HG03432 (cell line): Measurements from ENCODE around the gene GRK7.
"Not testable (repeated sequence)": the region's sequence is repeated elsewhere in the genome, so short reads cannot be mapped to it uniquely, and the experiment has no call there.

Source experiments
- ATAC-seq: cut with Tn5 transposase; IDR thresholded peaks from one replicate; pipeline ENCODE4 v1.9.1; 2021; ENCODE audit warnings: mild to moderate bottlenecking, moderate library complexity; ENCODE audit not compliant: unreplicated experiment

The GRK7 gene

DNA sequence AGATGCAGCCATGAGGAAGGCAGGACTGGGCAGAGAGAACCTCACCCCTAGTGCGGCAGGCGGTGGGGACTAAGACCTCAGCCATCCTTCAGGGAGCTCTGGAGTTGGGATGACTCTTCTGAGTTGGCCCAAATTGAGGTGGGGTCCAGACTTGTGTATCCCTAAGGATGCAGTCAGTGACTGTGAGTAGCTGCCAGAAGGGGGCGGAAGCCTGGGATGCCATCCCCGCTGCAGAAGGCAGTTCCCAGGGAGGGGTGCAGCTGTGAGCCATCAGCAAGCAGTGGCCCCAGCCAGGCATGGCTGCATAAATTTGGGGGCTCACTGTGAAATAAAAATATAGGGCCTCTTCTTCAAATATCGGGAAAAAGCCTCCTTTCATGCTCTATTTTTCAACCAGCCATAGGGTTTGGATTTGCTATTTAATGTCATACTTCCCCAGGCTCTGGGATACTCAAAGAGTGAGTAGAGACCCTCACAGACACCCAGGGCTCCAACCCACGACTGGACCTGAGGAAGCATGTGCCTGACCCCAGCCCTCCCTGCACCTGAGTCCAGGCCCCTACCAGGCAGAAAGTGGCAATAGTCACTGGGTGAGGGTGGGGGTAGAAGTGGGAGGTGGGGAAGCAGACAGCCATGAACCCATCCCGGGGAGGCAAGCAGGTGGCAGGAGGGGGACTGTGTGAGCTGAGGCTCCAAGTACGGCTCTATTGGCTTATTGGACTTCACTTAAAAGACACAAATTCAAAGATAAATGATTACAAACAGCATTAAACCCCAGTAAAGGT is 30.5 kb downstream of the GRK7 start:
- ATAC-seq: no peak

DNA sequence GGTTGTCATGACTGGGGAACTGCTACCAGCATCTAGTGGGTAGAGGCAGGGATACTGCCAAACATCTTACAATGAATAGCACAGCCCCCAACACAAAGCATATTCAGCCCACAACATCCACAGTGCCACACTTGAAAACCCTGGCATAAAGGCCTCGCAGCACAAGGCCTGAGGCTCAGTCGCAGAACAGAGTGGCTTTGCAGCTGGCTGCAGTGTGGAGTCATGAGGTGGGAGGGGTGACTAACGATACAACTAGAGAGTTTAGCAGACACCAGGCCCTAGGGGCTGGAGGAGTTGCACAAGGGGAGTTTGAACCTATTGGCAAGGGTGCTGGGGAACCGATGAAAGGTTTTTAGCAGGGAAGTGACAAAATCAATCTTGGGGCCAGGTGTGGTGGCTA is 32.1 kb downstream of the GRK7 start:
- no peak for ATAC-seq

DNA sequence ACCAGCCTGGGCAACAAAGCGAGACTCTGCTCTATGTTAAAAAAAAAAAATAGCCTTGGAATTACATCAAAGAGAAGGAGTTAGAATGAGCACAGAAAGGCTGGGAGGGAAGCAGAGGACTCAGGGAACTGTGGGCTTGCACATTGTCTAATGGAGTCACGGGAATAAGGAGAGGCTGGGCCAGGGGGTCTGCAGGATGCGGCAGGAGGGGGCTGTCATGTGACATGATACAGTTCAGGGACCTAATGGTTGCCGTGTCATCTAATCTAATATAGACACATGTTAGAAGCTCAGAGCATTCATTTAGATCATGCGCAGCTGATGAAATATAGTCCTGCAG is 32.5 kb downstream of the GRK7 start:
- no peak for ATAC-seq

DNA sequence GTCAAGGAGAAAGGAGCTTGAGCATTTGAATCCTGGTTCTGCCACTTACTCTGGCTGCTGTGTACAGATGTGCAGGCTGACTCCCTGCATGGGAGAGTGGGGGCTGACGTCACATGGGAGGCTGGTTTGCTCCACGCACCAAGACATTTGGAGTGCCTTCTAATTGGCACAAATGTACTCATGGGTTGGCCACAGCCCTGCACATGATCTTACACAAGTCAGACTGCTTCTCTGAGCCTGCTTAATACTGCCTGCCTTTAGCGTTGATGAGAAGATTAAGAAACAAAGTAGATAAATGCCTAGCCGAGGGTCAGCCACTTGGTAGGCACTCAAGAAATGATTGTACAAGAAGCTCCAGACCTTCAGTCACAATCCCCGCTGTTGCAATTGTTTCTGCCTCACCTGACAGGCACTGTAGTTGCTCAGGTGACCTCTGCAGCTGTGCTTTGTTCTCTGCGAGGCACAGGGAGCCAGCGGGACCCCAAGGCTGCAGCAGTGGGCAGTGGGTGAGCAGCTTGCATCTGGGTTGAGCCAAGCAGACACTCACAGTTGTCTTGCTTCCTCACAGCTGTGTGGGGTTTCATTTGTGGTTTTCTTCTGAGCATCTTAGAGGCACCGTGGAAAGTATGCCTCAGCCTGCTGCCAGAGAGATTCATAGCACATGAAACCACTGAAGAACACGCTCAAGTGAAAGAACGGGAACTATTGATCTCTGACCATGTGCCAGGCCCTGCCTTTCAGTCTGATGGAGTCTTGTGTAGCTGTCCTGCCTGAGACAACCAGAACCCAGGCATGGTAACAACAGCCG is 33.1 kb downstream of the GRK7 start:
- ATAC-seq: peak; percentile 97

DNA sequence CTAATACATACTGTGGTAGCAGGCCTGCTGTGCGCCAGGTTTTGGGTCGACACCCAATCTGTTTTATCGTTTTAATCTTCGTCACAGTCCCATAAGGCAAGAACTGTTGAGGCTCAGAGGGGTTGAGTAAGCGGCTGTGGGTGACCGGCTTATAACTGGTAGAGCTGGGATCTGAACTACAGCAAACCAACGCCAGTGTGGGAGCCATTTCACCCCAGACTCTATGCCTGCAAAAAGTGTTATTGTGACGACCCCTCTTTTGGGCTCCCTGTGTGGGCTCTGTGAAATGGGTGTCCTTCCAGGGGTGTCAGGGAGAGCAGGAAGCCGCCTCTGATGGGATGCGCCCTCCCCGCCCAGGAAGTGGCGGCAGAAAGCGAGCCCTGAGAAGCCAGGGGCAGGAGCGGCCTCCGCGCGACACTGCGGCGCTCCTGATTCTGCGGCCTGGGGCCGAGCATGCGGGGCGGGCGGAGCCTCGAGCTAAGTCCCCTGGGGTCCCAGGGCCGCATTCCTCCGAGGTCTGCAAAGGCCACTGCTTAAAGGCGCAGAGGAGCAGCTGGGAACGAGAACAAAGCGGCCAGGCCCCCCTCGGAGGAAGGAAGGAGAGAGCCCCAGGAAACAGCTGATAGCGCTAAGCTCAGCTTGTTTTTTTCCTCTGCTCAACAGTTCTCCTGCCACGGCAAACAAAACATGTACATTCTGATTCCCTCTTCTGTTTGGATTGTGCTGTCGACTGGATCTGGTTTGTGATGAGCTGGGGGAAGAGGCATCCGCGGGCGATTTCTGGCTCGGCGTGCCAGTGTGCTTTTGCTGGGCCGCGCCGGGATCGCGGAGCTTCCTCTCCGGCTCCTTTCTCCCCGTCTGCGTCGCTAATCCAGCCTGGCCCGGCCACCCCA is 33.9 kb downstream of the GRK7 start:
- peak; percentile 42 for ATAC-seq

DNA sequence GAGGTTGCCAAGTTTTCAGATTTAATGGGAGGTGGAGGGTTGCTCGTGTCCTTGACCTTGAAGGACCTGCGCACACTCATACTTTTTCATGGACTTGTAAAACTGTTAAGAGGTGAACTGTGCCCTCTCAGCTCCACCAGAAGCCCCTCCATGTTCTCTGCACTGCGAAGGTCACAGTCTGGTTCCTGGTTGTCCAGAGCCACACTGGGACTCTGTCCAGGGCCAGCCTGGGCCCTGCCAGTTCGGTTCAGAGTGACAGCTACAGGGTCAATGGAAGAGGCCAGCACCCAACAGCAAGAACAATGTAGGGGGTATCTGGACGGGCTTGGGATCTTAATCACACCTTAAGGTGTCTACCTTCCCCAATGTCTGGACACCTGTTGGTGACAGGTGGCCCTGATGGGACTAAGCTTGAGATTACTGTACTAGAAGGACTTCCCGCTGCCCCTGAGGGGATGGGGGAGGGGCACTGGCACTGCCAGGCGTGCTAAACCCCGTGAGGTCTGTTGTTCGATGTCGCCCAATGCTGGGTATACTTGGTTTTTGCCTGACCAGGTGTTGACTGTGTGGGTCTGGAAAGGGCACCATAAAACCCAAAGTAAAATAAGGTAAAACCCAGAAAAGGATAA is 34.7 kb downstream of the GRK7 start:
- no peak for ATAC-seq

DNA sequence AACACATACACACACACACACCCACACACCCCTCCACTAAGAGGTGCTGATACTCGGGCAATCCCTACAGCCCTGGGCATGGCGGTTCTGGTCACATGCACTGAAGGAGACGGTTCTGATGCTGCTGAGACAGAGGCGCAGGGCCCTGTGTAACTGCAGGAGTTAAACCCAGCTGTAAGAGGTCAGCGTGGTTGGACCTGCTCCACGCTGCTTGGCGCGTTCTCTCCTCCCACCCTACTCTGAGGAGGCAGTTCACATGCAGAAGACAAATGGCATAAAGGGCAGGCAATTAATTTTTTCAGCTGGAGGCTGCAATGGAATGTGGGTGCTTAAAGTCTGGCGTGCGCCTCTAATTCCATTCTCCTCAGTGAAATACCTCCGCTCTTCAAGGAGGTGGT is 35.2 kb downstream of the GRK7 start:
- no peak for ATAC-seq

DNA sequence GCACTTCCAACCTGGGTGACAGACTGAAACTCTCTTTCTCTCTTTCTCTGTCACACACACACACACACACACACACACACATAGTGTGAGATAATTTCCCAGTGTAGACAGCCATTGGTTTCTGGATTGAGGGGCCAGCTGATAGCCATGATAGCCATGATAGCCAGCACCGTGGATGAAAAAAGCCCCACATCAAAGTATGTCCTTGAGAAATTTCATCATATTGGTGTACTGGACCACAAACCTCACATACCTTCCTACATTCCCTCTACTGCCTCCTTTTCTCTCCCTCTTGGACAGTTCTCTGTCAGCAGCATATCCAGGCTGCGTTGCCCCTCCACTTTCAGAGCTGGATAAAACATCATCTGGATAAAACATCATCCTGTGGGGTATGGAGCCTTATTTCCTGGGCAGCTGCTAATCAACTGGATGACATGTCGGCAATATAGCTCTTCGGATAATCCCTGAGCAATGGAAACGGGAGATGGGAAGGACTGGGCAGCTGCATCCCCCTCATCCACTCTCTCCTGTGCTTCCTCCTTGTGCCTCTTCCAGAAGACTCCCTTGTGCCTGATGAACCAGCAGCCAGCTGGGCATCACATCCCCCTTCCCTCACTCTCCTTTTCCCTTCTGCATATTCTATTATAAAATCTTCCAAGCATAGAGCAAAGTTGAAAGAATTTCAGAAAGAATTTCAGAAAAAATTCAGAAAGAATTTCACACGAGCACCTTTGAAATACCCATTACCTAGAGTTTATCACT is 39.3 kb downstream of the GRK7 start:
- ATAC-seq: no peak

DNA sequence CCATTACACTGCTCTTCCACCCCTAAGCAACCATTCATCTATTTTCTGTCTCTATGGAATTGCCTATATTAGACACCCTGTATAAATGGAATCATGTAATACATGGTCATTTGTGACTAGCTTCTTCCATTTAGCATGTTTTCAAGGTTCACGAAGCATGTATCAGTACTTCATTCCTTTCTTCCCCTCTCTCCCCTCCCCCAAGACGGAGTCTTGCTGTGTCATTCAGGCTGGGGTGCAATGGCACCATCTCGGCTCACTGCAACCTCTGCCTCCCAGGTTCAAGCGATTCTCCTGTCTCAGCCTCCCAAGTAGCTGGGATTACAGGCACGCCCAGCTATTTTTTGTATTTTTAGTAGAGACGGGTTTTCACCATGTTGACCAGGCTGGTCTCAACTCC is 40.3 kb downstream of the GRK7 start:
- not testable (repeated sequence) for ATAC-seq

DNA sequence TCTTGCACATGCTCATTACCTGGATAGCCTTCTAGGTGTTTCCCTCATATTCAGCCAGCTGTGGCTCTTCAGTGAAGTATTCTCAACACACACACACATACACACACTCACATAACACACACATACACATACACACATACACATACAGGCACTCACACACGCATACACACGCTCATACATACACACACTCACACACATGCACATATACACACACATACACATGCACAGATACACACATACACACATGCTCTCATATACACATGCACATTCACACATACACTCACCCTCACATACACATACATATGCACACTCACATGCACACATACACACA is 41.2 kb downstream of the GRK7 start:
- no peak for ATAC-seq

DNA sequence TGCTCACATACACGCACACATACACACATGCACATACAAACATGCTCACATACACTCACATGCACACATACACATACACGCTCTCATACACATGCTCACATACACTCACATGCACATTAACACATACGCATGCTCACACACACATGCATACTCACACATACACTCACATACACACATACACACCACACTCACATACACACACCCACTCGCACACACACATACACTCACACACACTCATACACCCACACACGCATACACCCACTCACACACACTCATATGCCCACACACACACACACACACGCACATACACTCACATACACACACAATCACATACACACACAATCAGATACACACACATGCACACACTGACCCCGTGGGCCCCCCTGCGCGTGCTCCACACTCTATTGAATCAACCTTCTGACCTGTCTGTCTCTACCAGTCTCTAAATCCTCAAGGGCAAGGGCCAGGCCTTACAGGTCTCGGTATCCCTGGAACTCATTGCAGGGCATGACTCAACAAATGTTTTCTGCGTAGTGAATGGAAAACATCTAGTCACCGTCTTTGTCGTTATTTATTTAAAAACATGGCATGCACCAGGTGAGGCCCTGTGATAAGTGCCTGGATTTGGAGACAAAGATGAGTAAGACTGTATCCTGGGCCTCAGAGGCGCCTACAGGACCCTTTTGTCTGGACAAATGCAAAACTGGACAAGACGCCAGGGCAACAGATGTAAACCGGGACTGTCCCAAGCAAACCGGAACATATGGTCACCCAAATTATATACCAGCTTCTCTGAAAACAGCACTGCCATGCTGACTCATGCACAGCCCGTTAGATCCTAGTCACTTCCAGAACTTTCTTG is 41.8 kb downstream of the GRK7 start:
- ATAC-seq: no peak

DNA sequence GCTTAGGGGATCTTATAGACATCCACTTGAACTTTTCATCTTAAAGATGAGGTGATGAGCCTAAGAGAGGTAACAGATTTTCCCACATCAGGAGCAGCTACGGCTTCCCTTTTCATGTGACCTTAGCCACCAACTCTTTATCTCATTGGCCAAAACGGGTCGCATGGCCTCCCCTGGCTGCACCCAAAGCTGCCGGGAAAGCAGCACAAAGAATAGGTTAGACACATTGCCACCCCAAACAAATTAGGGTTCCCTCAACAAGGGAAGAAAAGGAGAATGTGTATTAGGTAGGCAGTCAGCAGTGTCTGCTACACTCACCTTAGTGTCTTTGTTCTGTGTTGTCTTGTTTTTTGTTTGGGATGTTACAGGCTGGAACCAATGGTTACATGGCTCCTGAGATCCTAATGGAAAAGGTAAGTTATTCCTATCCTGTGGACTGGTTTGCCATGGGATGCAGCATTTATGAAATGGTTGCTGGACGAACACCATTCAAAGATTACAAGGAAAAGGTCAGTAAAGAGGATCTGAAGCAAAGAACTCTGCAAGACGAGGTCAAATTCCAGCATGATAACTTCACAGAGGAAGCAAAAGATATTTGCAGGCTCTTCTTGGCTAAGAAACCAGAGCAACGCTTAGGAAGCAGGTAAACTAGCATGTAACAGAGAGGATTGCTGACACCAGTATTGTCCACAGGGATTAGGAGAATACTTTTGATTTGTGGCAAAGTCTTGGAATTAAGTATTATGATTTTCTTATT is 44.2 kb downstream of the GRK7 start:
- ATAC-seq: no peak

DNA sequence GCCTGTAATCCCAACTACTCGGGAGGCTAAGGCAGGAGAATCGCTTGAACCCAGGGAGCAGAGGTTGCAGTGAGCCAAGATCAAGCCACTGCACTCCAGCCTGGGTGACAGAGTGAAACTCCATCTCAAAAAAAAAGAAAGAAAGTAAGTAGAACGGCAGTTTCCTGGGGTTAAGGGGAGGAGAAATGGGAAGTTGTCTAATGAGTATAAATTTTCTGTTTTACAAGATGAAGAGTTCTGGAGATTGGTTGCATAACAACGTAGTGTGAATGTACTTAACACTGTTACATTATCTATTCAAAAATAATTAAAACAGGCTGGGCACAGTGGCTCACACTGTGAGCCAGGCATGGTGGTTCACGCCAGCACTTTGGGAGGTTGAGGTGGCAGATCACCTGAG is 45.4 kb downstream of the GRK7 start:
- ATAC-seq: no peak

DNA sequence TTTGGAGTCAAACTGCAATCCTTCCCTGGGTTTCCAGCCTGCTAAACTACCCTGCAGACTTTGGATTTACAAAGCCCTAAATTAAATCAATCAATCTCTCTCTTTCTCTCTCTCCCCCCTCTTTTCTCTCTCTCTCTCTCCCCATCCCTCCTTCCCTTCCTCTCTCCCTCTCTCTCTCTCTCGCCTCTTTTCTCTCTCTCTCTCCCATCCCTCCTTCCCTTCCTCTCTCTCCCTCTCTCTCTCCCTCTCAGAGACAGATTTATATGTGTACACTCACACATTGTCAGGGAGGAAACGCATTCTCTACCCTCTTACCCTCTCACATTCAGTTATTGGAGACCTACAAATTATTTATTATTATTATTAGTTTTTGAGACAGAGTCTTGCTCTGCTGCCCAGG is 47.0 kb downstream of the GRK7 start:
- no peak for ATAC-seq

DNA sequence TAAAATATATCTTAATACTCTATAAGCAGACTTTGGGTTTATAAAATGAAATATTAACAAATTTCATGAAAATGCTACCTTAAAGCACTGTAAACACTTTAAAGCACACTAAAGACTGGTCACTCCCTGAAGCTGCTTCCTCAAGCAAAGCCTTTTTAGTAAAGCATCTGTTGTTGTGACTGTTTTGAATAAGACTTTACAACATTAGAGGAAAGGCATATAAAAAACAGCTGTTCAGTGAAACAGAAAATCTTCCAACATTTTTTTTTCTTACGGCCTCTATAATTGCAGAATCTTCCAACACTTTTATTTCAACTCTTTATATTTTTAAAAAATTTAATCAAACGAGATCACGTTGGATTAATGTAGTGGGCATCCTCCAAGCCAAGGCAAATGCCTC is 48.1 kb downstream of the GRK7 start:
- ATAC-seq: no peak

DNA sequence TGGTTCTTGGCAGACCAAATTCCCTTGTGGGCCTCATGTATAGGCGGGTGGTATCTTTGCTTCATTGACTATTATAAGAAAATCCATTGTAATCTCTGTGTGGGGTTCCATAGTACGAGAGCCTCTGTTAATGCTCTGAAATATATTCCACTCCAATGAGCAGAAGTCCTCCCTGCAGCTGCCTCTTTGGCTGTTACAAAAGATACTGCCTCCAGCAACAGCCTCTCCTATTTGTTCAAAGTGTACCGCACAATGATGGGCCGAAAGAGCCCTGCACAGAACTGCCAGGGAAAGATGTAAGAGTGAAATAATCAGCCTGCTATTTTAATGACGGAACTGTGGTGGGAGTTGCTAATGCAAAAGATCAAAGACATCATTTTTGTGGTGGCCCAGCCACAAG is 48.9 kb downstream of the GRK7 start:
- ATAC-seq: no peak

DNA sequence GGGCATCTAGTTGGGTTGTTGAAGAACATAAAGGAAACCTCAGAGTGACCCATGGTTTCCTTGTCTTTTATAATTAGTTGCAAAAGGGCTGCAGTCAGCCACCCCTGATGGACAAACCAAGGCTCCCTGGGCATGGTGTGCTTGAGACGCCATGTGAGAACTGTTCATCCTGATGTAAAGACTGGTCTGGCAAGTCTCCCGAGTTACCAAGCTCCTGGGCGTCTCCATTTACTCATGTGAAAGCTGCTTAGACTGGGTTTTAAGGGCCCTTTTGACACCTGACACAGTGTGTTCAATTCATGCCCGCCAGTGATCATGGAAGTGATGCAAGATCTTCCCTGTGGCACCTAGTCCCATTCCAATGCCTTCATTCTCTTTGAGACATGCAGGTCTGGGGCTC is 49.4 kb downstream of the GRK7 start:
- ATAC-seq: no peak
